Right forelimb (tissue), 1 donor: ENCODE results near the gene TFE3.
"Not testable (repeated sequence)": the region's sequence is repeated elsewhere in the genome, so short reads cannot be mapped to it uniquely, and the experiment has no call there.

Experiments
- DNase-seq: peaks from one replicate; pipeline ENCODE4 v3.0.0-alpha.2; 2018

The TFE3 gene

DNA sequence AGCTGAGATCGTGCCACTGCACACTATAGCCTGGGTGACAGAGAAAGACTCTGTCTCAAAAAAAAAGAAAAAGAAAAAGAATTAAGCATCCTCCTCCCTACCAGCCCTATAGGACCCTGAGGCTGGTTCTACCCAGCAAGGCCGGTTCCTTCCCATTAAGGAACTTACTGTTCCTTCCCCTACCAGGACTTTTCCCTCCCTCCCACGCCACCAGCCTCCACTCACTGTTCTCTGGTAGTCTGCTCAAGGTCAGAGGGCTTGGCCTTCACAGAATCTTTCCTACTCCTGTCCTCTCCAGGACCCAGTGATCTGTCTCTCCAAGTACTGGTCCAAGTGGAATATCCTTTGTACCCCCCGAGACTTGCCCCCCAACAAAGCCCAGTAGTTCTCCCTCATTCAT is 42.5 kb downstream of the TFE3 start:
- no peak for DNase-seq

DNA sequence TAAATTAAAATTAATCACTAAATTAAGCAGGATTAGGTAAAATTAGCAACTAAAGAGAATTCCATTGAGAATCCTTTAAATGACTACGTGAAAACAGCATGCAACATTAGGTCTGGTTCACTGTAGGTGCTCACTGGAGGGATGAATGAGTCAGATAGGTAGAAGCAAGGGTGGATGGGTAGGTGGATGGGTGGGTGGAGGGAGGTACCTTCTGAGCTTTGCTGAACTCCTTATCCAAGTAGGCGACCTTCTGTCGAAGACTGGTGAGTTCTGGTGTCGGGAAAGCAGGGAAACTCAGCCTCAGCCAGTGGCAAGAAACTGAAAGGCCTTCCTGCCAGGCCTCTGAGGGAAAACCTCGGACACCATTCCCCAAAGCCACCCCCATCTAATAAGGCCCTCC is 44.1 kb downstream of the TFE3 start:
- no peak for DNase-seq

DNA sequence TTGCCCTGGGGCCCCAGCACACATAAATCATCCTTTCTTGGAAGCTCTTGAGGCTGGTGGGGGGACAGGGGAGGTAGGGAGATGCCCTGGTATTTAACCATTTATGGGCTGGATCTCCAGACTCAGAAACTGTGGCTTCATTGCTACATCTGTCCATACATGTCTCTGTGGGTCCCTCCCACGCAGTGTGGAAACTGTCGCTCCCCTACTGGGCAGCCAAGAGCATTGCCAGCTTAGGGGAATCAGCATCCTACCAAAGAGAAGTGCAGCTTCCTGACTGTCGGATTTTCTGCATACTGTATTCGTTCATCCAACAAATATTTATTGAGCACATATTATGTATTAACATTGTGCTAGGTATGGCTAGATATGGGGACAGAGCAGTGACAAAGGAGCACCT is 44.8 kb downstream of the TFE3 start:
- no peak for DNase-seq

DNA sequence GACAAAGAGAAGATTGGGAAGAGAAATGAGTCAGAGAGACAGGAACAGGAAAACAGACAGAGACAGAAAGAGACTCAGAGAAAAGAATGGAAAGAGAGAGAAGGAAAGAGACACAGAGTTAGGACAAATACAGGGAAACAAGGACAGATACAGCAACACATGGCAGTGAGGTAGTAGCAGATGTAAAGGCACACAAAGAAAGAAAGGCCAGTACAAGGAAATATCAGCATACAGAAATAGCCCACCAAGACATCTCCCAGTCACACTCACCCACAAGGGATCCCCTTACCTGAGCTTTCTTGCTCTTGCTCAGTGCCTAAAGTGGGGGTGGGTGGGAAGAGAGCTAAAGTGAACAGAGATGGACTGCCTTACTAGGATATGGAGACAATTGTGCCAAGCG is 45.3 kb downstream of the TFE3 start:
- no peak for DNase-seq

DNA sequence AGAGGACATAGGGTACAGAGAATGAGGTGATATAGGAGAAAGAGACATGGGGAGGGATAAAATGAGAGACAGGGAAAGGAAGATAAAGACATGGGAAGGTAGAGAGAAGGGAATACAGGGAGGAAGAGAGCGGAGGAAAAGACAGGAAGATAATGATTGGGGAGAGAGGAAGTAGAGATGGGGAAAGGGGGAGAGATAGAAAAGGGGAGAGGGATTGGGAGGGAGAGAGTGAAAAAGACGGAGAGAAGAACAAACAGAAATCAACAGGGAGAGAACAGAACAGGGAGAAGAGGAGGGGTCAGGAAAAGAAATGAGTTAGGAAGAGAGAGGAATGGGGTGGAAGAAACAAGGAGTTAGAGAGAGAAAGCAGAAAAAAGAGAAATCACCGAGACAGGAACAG is 45.7 kb downstream of the TFE3 start:
- no peak for DNase-seq

DNA sequence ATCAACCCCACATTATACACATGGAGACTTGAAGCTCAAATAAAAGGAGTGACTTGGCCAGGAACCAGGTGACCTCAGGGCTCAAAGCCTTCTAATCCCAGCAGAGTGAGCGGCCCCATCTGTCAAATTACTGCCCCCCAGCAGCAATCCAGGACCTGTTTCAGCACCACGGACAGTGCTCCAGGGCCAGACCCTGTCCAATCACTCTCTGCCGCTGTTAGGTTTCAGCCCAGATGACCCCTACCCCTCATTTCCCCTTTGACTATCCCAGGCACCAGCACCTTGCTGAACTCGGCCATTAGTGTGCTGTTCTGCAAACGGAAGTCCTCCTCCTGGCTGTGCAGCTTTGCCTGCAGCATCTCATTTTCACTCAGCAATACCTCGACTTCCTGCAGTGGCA is 46.2 kb downstream of the TFE3 start:
- DNase-seq, result no peak

DNA sequence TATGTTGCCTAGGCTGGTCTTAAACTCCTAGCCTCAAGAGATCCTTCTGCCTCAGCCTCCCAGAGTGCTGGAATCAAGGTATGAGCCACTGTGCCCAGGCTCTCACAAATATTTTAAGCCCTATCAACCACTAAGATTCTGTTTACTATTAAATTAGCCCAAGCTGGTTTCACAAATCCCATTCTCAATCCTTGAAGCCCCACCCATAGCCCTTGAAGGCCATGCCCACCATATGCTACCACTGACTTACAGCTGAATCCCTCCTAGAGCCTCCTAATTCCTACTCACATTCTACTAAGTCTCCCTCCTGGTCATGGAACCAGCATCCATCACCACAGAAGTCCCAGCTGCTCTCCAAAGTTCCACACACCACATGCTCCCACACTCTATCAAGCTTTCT is 50.8 kb downstream of the TFE3 start:
- DNase-seq, result no peak

DNA sequence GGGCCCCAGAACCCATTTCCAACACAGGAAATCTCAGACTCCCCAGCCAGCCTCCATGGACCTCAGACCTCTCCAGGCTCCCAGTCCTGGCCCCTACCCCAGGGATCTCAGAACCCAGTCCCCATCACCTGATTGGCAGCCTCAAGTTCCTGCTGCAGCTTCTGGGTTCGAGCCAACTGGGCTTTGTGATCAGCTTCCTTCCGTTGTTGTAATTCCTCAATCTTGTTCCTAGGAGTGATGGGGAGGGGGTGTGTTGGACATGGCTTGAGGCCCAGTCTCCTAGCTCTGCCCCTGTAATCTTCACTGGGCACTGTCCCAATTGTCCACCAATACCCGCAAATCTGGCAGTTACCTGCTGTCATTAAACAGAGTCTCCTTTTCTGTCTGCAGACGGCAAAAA is 53.7 kb downstream of the TFE3 start:
- DNase-seq, result no peak

DNA sequence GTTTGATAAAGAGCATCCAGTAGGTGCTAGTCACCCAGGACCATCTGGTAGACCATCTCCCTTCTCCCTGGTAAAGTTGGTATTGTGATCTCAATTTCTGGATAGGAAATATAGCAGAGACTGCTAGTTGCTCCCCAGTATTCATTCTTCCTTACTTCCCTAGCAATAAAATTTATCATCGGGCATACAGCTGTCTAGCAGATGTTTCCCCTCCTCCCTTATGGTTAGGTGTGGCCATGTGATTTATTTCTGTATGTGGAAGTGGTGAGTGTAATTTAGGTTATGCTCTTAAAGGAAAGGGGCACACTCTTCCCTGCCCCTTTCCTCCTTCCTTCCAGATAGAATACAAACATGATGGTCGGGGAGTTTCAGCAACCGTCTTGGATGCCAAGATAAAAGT is 59.3 kb downstream of the TFE3 start:
- DNase-seq, result no peak

DNA sequence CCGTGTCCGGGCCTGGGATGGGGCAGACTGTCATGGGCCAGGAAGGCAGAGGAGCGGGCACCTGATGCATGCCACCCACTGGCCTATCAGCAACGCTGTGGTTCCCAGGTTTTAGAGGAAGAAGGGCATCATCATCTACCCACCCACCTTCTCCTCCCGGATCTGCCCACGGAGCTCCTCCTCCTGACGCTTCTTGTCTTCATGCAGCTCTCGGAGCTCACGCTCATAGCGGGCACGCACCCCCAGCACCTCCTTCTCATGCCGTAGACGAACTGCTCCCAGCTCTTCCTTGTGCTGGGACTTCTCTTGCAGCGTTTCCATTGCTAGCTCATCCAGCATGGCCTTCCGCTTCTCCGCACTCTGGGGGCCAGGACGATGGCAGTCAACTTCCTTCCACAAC is 60.1 kb downstream of the TFE3 start:
- DNase-seq, result no peak

DNA sequence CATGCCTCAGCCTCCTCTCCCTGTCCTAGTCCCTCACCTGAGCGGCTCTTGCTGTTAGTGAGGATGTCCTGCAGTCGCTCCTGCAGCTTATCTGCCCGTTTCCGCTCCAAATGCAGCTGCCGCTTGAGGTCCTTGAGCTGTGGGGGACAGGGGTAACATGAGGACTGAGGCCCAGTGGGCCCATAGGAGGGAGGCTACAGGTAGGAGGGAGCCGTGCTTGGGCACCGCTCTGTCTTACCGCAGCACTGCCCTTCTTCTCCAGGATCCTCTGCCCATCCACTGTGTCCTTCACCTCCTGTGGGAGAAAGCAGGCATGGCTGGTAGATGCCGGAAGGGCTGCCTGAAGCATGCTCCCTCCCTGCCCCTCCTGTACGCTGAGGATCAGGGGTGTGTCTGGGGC is 62.0 kb downstream of the TFE3 start:
- DNase-seq, result no peak

DNA sequence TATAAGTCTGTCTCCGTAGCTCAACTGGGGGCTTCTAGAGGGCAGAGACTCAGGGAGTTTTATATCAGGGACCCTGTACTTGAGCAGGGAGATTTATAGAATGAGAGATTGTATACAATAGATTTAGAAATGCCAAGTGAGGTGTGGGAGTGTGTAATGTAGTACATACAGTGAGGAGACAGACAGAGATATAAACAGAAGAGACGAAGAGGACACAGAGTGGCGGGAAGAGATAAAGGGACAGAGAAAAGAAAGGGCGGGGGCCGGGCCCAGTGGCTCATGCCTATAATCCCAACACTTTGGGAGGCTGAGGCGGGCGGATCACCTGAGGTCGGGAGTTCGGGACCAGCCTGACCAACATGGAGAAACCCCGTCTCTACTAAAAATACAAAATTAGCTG is 62.8 kb downstream of the TFE3 start:
- not testable (repeated sequence) for DNase-seq
